Common myeloid progenitor, CD34-positive (primary cell): ENCODE measurements around the gene TMEM145.

ENCODE experiments used
- CTCF ChIA-PET: fragments of 350-600 bp; sonication (Branson Sonifier 250); formaldehyde crosslinking; loops from one replicate; lab custom pipeline; 2021; ENCODE audit warnings: antibody characterized with exemption; lab: Charles Lee
- POLR2A ChIA-PET: fragments of 350-600 bp; sonication (Branson Sonifier 250); formaldehyde crosslinking; loops from one replicate; lab custom pipeline; 2021; ENCODE audit warnings: antibody characterized with exemption; lab: Charles Lee
- DNase-seq, 3 donors: peaks; one replicate each; pipeline versions ENCODE4 v3.0.0 to v3.0.0-alpha.2; 2013
- H3K27ac ChIP-seq, 2 experiments: 1 replicate in 1 of 2; 2 replicates in 1 of 2; pipeline ENCODE4 v1.7.0; 2013; ENCODE audit warnings: inconsistent platforms in 2 of 2, low read length in 2 of 2, mild to moderate bottlenecking in 2 of 2, low read depth in 1 of 2, moderate library complexity in 1 of 2; ENCODE audit not compliant: severe bottlenecking in 2 of 2, insufficient read depth in 1 of 2, poor library complexity in 1 of 2
- H3K27me3 ChIP-seq, 5 experiments: replicated peaks in 2 of 5; 1 replicate in 3 of 5; 2 replicates in 2 of 5; pipeline versions ENCODE4 v1.6.1 to v1.7.0; 2013; ENCODE audit warnings: low read length in 4 of 5, mild to moderate bottlenecking in 2 of 5, moderate library complexity in 2 of 5, inconsistent platforms in 1 of 5; ENCODE audit not compliant: insufficient read depth in 5 of 5, control insufficient read depth in 4 of 5
- H3K36me3 ChIP-seq, 4 experiments: 1 replicate in 2 of 4; 2 replicates in 2 of 4; pipeline versions ENCODE4 v1.6.1 to v1.7.0; 2013; ENCODE audit warnings: low read length in 3 of 4, control low read depth in 1 of 4, mild to moderate bottlenecking in 1 of 4; ENCODE audit not compliant: control insufficient read depth in 4 of 4, insufficient read depth in 4 of 4
- H3K4me1 ChIP-seq, 4 experiments: 1 replicate in 3 of 4; 2 replicates in 1 of 4; pipeline versions ENCODE4 v1.6.1 to v1.7.1; 2013; ENCODE audit warnings: low read length in 3 of 4, mild to moderate bottlenecking in 3 of 4, control low read depth in 1 of 4, inconsistent platforms in 1 of 4, moderate library complexity in 1 of 4; ENCODE audit not compliant: control insufficient read depth in 4 of 4, insufficient read depth in 4 of 4; ENCODE audit errors: control extremely low read depth in 1 of 4
- H3K4me3 ChIP-seq, 7 experiments: 1 replicate in 4 of 7; 2 replicates in 3 of 7; pipeline versions ENCODE4 v1.5.1 to v1.7.0; 2013; ENCODE audit warnings: mild to moderate bottlenecking in 7 of 7, low read length in 6 of 7, moderate library complexity in 6 of 7, inconsistent platforms in 2 of 7, low read depth in 2 of 7, control low read depth in 1 of 7; ENCODE audit not compliant: insufficient read depth in 4 of 7, control insufficient read depth in 1 of 7; ENCODE audit errors: extremely low read depth in 1 of 7
- H3K9me3 ChIP-seq, 5 experiments: 1 replicate in 4 of 5; 2 replicates in 1 of 5; pipeline versions ENCODE4 v1.6.1 to v1.7.1; 2013; ENCODE audit warnings: low read length in 4 of 5, mild to moderate bottlenecking in 2 of 5, inconsistent platforms in 1 of 5, low read depth in 1 of 5, moderate library complexity in 1 of 5; ENCODE audit not compliant: control insufficient read depth in 4 of 5, insufficient read depth in 2 of 5; ENCODE audit errors: control extremely low read depth in 1 of 5
- WGBS: methylation state at CpG from one replicate; pipeline ENCODE4 v1.1.5; 2013; ENCODE audit not compliant: insufficient coverage; 5-methylcytosine and 5-hydroxymethylcytosine counted together

TMEM145 gene

DNA sequence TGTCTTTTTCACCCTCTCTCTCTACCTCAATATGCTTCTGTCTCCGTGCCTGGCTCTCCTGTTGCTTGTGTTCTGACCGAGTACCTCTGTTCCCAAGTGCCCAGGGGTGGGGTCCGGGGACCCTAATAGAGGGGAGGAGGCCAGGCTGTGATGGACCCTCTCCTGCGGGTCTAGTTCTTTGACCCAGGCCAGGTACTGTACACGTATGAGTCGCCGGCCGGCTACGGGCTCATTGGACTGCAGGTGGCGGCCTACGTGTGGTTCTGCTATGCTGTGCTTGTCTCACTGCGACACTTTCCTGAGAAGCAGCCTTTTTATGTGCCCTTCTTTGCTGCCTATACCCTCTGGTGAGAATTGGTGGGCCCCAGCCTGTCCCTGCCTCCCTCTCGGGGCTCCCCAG lies 4.4 kb downstream of the TMEM145 start:
- Histone ChIP-seq H3K4me3 (no peak overlapping the region), H3K36me3 (no peaks in the 10 kb centered on the region), H3K27me3 (peaks cover 0 to 49% (median 8%) of the 10 kb centered on the region in 5 experiments), H3K4me1 (peaks cover 0 to 21% (median 17%) of the 10 kb centered on the region in 4 experiments), H3K9me3 (no peaks in the 10 kb centered on the region), H3K27ac (no peak overlapping the region)
- no peak for DNase-seq
- WGBS: 90% methylated on average over 12 of the region's 13 CpGs
- ChIA-PET POLR2A (no interaction called here), CTCF (no interaction called here)

DNA sequence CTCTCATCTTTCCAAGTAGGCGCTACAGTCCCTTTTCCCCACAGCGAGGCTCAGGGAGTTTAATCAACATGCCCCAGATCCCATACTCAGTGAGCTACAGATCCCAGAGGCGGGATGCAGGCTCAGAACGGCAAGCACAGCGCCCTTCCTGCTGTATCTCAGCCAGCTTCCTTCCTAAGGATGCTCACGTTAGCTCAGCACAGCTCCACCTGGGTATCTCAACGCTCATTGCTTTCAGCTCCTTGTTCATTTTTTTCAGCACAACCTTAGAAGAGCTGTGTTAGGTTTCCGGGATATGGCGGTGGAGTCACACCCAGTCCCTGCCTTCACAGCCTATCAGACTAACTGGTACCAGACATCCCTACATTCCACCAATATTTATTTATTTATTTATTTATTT lies 9.2 kb downstream of the TMEM145 start:
- no peak overlapping the region for H3K4me3 ChIP-seq
- ChIA-PET POLR2A (no interaction called here), CTCF (interaction anchor here (0.8 to 2.0 kb wide), 4 partner anchors 11 to 213 kb away, joined by 3 to 8 read pairs (median 4); no protein-coding TSS in a partner anchor)
- 60% methylated on average over 7 of the region's 9 CpGs for WGBS
- no peaks in the 10 kb centered on the region for H3K36me3 ChIP-seq
- peaks cover 3 to 40% (median 14%) of the 10 kb centered on the region in 5 experiments for H3K27me3 ChIP-seq
- H3K27ac ChIP-seq: no peak overlapping the region
- DNase-seq: no peak
- H3K4me1 ChIP-seq: peaks cover 0 to 30% (median 21%) of the 10 kb centered on the region in 4 experiments
- H3K9me3 ChIP-seq: no peaks in the 10 kb centered on the region

DNA sequence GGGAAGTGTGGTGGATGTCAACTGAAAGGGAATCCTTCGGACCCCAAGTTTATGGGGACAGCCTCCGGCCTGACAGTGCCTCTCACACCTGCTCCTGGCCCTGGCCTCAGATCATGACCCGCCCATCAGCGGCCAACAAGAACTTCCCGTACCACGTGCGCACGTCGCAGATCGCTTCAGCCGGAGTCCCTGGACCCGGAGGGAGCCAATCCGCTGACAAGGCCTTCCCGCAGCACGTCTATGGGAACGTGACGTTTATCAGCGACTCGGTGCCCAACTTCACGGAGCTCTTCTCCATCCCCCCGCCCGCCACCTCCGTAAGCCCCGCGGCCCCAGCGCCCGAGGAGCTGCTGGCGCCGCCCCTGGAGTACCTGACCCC lies 10.4 kb downstream of the TMEM145 start:
- CTCF ChIA-PET: interaction anchor here (0.9 to 2.0 kb wide), 5 partner anchors 12 to 35 kb away, joined by 3 to 5 read pairs (median 3); no protein-coding TSS in a partner anchor
- Histone ChIP-seq H3K36me3 (no peaks in the 10 kb centered on the region), H3K27me3 (peaks cover 3 to 40% (median 14%) of the 10 kb centered on the region in 5 experiments), H3K9me3 (no peaks in the 10 kb centered on the region), H3K27ac (no peak overlapping the region), H3K4me3 (no peak overlapping the region), H3K4me1 (peaks cover 0 to 32% (median 21%) of the 10 kb centered on the region in 4 experiments)
- peak in 1 of 3 donors; percentile 22 for DNase-seq
- POLR2A ChIA-PET: no interaction called here
- 37% methylated on average over 23 of the region's 29 CpGs for WGBS

DNA sequence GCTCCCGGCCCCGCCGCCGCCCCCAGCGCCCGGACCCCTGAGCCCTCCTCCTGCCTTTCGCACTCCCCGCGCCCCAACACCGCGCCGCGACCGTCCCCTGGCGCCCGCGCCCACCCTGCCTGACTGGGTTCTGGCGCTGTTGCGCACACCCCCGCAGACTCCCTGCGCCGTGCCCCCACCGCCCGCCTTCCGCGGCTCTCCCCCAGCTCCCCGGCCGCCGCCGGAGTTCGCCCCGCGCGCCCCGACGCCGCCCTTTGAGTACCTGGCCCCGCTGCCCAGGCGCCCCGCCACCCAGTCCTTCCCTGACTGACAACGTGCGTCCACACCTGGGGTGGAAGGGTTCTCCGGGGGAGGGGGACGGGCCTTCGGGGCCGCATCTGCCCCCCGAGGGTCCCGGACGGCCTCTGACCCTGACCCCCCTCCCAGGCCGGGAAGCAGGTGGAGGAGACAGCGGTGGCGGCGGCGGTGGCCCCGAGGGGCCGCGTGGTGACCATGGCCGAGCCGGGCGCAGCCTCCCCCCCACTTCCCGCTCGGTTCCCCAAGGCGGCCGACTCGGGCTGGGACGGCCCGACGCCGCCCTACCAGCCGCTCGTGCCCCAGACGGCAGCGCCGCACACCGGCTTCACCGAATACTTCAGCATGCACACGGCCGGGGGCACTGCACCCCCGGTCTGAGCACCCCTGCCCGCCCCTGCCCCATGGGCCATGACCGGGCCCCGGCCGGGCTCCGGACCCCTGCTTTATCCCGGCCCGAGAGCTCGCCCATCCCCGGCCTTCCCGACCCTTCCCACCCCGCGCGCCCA lies 10.9 kb downstream of the TMEM145 start:
- 4% methylated on average over 58 of the region's 92 CpGs for WGBS
- ChIA-PET POLR2A (no interaction called here), CTCF (interaction anchor here (1.0 to 2.0 kb wide), 4 partner anchors 12 to 35 kb away, joined by 3 to 5 read pairs (median 3); no protein-coding TSS in a partner anchor)
- Histone ChIP-seq H3K9me3 (no peaks in the 10 kb centered on the region), H3K4me3 (peak overlapping the region in 1 of 7 experiments; percentile 32), H3K36me3 (no peaks in the 10 kb centered on the region), H3K27me3 (peaks cover 3 to 40% (median 14%) of the 10 kb centered on the region in 5 experiments), H3K27ac (no peak overlapping the region), H3K4me1 (peaks cover 0 to 32% (median 21%) of the 10 kb centered on the region in 4 experiments)
- DNase-seq: peak in 2 of 3 donors; percentile 38 to 47

DNA sequence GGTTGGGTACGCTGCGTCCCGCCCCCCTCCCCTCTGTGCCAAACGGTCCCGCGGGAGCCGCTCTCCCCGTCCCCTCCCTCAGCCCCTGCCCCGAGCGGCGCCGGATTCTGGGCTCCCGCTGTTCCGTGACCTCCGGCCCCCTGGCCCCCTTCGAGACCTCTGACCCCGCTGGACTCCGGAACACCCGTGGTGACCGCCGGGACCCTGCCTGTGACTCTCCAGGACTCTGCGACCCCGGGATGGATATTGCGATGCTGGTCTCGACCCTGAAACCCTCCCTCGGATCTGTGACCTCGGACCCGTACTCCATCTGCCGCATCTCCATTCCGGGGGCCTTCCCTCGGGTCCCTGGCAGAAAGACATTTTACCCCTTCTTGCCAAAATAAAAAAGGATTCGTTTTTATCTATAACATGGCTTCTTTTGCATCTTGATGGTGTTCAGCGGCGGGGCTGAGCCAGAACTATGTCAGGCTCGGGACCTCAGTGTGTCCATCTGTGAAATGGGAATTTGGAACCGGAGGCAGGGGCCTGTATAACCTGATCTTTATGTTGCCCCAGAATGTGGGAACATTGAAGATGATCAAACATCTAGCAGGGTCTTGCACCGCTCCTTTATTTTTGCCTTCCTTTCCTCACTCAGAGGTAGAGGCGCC lies 11.7 kb downstream of the TMEM145 start:
- H3K27me3 ChIP-seq: peaks cover 3 to 40% (median 14%) of the 10 kb centered on the region in 5 experiments
- no peaks in the 10 kb centered on the region for H3K36me3 ChIP-seq
- no peak for DNase-seq
- peaks cover 0 to 32% (median 21%) of the 10 kb centered on the region in 4 experiments for H3K4me1 ChIP-seq
- no peaks in the 10 kb centered on the region for H3K9me3 ChIP-seq
- WGBS: 4% methylated on average over 30 of the region's 38 CpGs
- H3K4me3 ChIP-seq: peak overlapping the region in 5 of 7 experiments; percentile 56 to 98 (median 91)
- ChIA-PET CTCF (no interaction called here), POLR2A (no interaction called here)
- H3K27ac ChIP-seq: no peak overlapping the region

DNA sequence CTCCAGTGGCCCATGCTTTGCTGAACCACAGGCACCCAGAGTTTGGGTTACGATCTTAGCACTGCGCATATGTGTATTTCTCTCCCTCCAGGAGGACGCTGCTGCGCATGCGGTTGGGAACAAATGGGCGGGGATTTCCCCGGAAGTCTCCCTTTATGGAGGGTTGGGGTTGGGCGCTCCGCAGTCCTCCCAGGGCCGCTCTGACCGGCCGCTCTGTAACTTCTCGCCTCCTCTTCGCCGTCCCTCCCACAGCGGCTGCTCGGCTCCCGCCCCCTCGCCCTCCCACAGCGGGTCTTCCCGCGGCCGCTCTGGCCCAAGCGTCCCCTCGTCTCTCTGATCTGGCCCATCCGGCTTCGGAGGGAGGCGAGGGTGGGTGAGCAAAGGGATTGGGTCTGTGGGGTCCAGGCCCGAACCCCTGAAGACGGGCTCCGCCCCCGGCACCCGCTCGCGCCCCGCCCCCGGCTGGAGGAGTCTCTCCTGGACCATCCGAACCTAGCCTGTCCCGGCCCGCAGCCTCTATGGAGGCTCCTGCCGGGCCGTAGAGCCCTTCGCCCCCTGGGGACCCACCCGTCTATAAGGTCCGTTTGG lies 12.3 kb downstream of the TMEM145 start, which contains the start of gene MEGF8:
TSS of gene MEGF8 (plus strand) at position 328 of the 588 bp plus-strand sequence. CDS start 609 bp downstream, outside the sequence.
- H3K4me1 ChIP-seq: peaks cover 0 to 32% (median 21%) of the 10 kb centered on the region in 4 experiments
- H3K27me3 ChIP-seq: peaks cover 3 to 40% (median 14%) of the 10 kb centered on the region in 5 experiments
- no peaks in the 10 kb centered on the region for H3K9me3 ChIP-seq
- peak within 1 kb of the TSS; percentile 77 to 98 (median 90) for H3K4me3 ChIP-seq
- H3K27ac ChIP-seq: peak within 1 kb of the TSS; percentile 50 to 85
- POLR2A ChIA-PET: no interaction called here
- CTCF ChIA-PET: no interaction called here
- peak; percentile 99 to 100 (median 99) for DNase-seq
- WGBS: 0% methylated on average over 45 of the region's 45 CpGs
- no peaks in the 10 kb centered on the region for H3K36me3 ChIP-seq
